Measurements from ENCODE around the gene LRIG1. TPM values are rescaled to one million over a fixed set of nuclear protein-coding genes. Genes with fewer than 3 reads are reported as not detected.

LRIG1 gene
- total RNA-seq, 1 experiment from 2014 or later, result 24.1 TPM

GRCh38 chr3:66363148-66363547 is 137.7 kb downstream of the LRIG1 start:
- no peak for TF ChIP-seq CTCF (conservative IDR thresholded peaks at IDR 0.05; ENCODE audit: low read depth, low read length)
- TF ChIP-seq EZH2 (IDR thresholded peaks at IDR 0.05; ENCODE audit: borderline replicate concordance, low read depth, low read length, poor library complexity, severe bottlenecking), result no peak
- H3K27ac ChIP-seq (ENCODE audit: low read depth, low read length, poor library complexity, severe bottlenecking), result no peak overlapping the region
- CTCF ChIA-PET, result interaction anchor here (1.0 kb wide), 1 partner anchor 9 kb away, joined by 4 read pairs; no protein-coding TSS in a partner anchor
- peaks cover 23% of the 10 kb centered on the region for H3K4me1 ChIP-seq (ENCODE audit: insufficient read depth, low read length, poor library complexity, severe bottlenecking)
- H3K9me3 ChIP-seq (ENCODE audit: low read depth, low read length, poor library complexity, severe bottlenecking), result no peaks in the 10 kb centered on the region
- POLR2A ChIA-PET (ENCODE audit: low non-redundant PET), result no interaction called here
- no peaks in the 10 kb centered on the region for H3K27me3 ChIP-seq (replicated peaks; ENCODE audit: insufficient read depth, low read depth, low read length, poor library complexity)
- intact Hi-C loops (cut with micrococcal nuclease; ENCODE audit: unreplicated experiment), result loop anchor here (10.0 kb wide), 2 partner anchors 88 to 572 kb away; no protein-coding TSS in a partner anchor
- peak; percentile 7 for DNase-seq (ENCODE audit: low spot score)
- no peaks in the 10 kb centered on the region for H3K36me3 ChIP-seq (ENCODE audit: insufficient read depth, low read length, poor library complexity, severe bottlenecking)
- H3K4me3 ChIP-seq (ENCODE audit: low read depth, low read length, poor library complexity, severe bottlenecking), result no peak overlapping the region
- BruUV-seq (replicated peaks), result no TSS peak

GRCh38 chr3:66362541-66362941 is 138.3 kb downstream of the LRIG1 start:
- peak; percentile 4 for DNase-seq (ENCODE audit: low spot score)
- Histone ChIP-seq H3K9me3 (ENCODE audit: low read depth, low read length, poor library complexity, severe bottlenecking) (no peaks in the 10 kb centered on the region), H3K4me3 (ENCODE audit: low read depth, low read length, poor library complexity, severe bottlenecking) (no peak overlapping the region), H3K36me3 (ENCODE audit: insufficient read depth, low read length, poor library complexity, severe bottlenecking) (no peaks in the 10 kb centered on the region), H3K4me1 (ENCODE audit: insufficient read depth, low read length, poor library complexity, severe bottlenecking) (peaks cover 23% of the 10 kb centered on the region), H3K27ac (ENCODE audit: low read depth, low read length, poor library complexity, severe bottlenecking) (no peak overlapping the region), H3K27me3 (replicated peaks; ENCODE audit: insufficient read depth, low read depth, low read length, poor library complexity) (no peaks in the 10 kb centered on the region)
- ChIA-PET CTCF (interaction anchor here (1.0 kb wide), 1 partner anchor 10 kb away, joined by 4 read pairs; no protein-coding TSS in a partner anchor), POLR2A (ENCODE audit: low non-redundant PET) (no interaction called here)
- TF ChIP-seq CTCF (conservative IDR thresholded peaks at IDR 0.05; ENCODE audit: low read depth, low read length) (no peak), EZH2 (IDR thresholded peaks at IDR 0.05; ENCODE audit: borderline replicate concordance, low read depth, low read length, poor library complexity, severe bottlenecking) (no peak)
- intact Hi-C loops (cut with micrococcal nuclease; ENCODE audit: unreplicated experiment), result loop anchor here (10.0 kb wide), 2 partner anchors 88 to 572 kb away; no protein-coding TSS in a partner anchor
- no TSS peak for BruUV-seq (replicated peaks)

DNA sequence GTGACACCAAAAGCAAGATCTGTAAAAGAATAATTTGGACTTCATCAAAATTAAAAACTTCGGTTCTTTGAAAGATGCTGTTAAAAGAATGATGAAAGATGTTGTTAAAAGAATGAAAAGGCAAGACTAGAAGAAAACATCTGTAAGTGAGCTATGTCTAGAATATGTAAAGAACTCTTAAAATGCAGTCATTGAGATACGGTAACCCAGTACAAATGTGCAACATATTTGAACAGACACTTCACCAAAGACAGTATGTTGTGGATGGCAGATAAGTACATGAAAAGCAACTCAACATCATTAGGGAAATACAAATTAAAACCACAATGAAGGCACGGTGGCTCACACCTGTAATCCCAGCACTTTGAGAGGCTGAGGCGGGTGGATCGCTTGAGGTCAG is 139.5 kb downstream of the LRIG1 start:
- Histone ChIP-seq H3K9me3 (ENCODE audit: low read depth, low read length, poor library complexity, severe bottlenecking) (no peaks in the 10 kb centered on the region), H3K27me3 (replicated peaks; ENCODE audit: insufficient read depth, low read depth, low read length, poor library complexity) (no peaks in the 10 kb centered on the region), H3K27ac (ENCODE audit: low read depth, low read length, poor library complexity, severe bottlenecking) (no peak overlapping the region), H3K4me1 (ENCODE audit: insufficient read depth, low read length, poor library complexity, severe bottlenecking) (peaks cover 22% of the 10 kb centered on the region), H3K36me3 (ENCODE audit: insufficient read depth, low read length, poor library complexity, severe bottlenecking) (no peaks in the 10 kb centered on the region), H3K4me3 (ENCODE audit: low read depth, low read length, poor library complexity, severe bottlenecking) (no peak overlapping the region)
- no peak for TF ChIP-seq EZH2 (IDR thresholded peaks at IDR 0.05; ENCODE audit: borderline replicate concordance, low read depth, low read length, poor library complexity, severe bottlenecking)
- no peak for TF ChIP-seq CTCF (conservative IDR thresholded peaks at IDR 0.05; ENCODE audit: low read depth, low read length)
- CTCF ChIA-PET, result no interaction called here
- BruUV-seq (replicated peaks), result no TSS peak
- intact Hi-C loops (cut with micrococcal nuclease; ENCODE audit: unreplicated experiment), result loop anchor here (10.0 kb wide), 2 partner anchors 87 to 573 kb away; no protein-coding TSS in a partner anchor
- DNase-seq (ENCODE audit: low spot score), result no peak
- POLR2A ChIA-PET (ENCODE audit: low non-redundant PET), result no interaction called here

Data from A673 (cell line).